HG02623 (cell line): ENCODE measurements around the gene MVK.

Experiments used
- ATAC-seq: cut with Tn5 transposase; IDR thresholded peaks from one replicate; pipeline ENCODE4 v1.9.1; 2021; ENCODE audit warnings: moderate library complexity; ENCODE audit not compliant: unreplicated experiment

The MVK gene

GRCh38 chr12:109563291-109564284, 10.0 kb upstream of the MVK start:
- ATAC-seq = no peak

- ATAC-seq = no peak
Measured at GRCh38 chr12:109566424-109566823, 7.2 kb upstream of the MVK start.

GRCh38 chr12:109567296-109567695, 6.3 kb upstream of the MVK start:
- ATAC-seq = no peak

GRCh38 chr12:109567967-109568366, 5.6 kb upstream of the MVK start:
- ATAC-seq = no peak

- no peak for ATAC-seq
Measured at GRCh38 chr12:109568486-109568885, 5.1 kb upstream of the MVK start.

GRCh38 chr12:109571773-109572505, 1.7 kb upstream of the MVK start:
- no peak for ATAC-seq

- ATAC-seq = no peak
Measured at GRCh38 chr12:109572506-109572845, 1.1 kb upstream of the MVK start.

GRCh38 chr12:109573914-109574244, 285 bp downstream of the MVK start:
- no peak for ATAC-seq

- ATAC-seq = no peak
Measured at GRCh38 chr12:109575683-109576082, 2.1 kb downstream of the MVK start.

GRCh38 chr12:109577311-109577710, 3.7 kb downstream of the MVK start:
- ATAC-seq = no peak

GRCh38 chr12:109578330-109578927, 4.8 kb downstream of the MVK start:
- no peak for ATAC-seq

GRCh38 chr12:109579639-109580038, 6.0 kb downstream of the MVK start:
- no peak for ATAC-seq

GRCh38 chr12:109580272-109580671, 6.7 kb downstream of the MVK start:
- ATAC-seq = no peak

GRCh38 chr12:109580684-109581333, 7.2 kb downstream of the MVK start:
- no peak for ATAC-seq

- no peak for ATAC-seq
Measured at GRCh38 chr12:109581334-109581691, 7.7 kb downstream of the MVK start.

- no peak for ATAC-seq
Measured at GRCh38 chr12:109581856-109582255, 8.3 kb downstream of the MVK start.

GRCh38 chr12:109582636-109583035, 9.0 kb downstream of the MVK start:
- ATAC-seq = no peak

GRCh38 chr12:109583733-109584132, 10.1 kb downstream of the MVK start:
- ATAC-seq = no peak

GRCh38 chr12:109586385-109587296, 13.0 kb downstream of the MVK start:
- no peak for ATAC-seq

- ATAC-seq = no peak
Measured at GRCh38 chr12:109587921-109588320, 14.3 kb downstream of the MVK start.
